Activated gamma-delta T cell (primary cell): ENCODE results near the gene DCLK2.

ENCODE experiments used
- DNase-seq: peaks from one replicate; lab custom pipeline; 2025; lab: John Stamatoyannopoulos, UW

The DCLK2 gene

GRCh38 chr4:150209140-150209829 is 131.0 kb downstream of the DCLK2 start:
- no peak for DNase-seq

GRCh38 chr4:150211016-150211415 is 132.8 kb downstream of the DCLK2 start:
- DNase-seq, result no peak

DNA sequence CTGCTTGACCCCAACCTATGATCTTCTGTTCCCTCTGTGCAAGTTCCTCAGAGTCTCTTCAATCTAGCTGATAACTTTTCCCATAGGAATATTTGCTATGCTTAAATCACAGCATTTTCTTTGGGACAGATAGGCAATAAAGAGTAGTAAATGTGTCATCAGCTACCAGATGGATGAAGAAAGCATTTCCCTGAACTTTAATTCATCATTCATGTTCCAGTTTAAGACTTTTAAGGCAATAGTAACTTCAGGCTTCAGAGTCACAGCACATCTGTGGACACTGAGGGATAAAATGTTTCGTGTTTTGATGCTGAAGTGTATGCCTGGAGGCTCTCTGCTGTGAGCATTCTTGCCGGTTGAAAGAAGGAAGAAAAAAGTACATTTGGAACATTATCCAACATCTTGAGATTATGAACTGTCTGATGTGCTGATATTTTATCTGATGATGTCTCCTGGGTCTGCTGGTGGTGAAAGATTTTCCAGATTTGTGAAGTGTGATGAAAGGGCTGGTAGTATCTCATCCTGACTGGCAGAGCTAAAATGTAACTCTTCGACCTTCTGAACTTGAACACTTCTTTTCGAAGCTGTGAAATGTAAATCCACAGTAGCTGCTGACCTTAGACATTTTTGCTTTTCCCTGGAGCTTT is 133.7 kb downstream of the DCLK2 start:
- no peak for DNase-seq

DNA sequence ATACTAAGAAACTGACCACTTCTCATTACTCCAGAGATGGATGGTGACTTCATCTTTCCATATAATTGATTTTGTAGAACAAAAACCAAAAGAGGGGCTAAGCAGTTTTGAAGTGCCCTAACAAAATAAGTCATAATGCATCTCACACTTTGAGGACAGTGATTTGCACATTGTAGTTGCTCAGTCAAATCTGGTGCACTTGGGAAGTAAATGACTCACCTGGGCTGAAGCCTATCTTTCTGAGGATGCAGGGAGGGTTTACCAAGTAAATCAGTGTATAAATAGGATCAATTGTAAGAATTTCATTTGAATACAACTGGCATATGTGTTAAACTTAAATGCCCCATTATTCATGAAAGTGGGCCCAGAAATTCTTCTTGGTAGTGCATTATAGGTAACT is 134.2 kb downstream of the DCLK2 start:
- DNase-seq, result no peak

GRCh38 chr4:150212927-150213326 is 134.7 kb downstream of the DCLK2 start:
- no peak for DNase-seq

- no peak for DNase-seq
These were observed 137.4 kb downstream of the DCLK2 start for GRCh38 chr4:150215601-150216000.

- DNase-seq, result no peak
These were observed 138.5 kb downstream of the DCLK2 start for GRCh38 chr4:150216726-150217125.

GRCh38 chr4:150217192-150217591 is 138.9 kb downstream of the DCLK2 start:
- DNase-seq, result no peak

DNA sequence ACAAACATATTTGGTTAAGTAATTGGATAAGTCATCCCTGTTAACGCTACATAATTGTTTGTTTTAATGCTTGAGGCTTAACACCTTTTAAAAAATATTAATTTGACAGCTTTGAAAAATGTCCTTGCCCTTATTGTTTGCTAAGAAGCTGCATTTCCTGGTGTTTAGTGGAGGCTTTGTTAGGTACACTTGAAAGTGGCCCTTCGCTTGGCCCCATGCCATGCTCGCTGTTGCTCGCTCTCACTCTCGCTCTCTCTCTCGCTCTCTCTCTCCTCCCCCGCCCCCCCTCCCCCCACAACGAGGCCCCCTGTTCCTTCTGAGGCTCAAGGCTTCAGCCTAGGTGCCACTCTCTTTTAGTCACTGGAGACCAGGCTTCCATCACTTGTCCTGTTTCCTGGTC is 139.6 kb downstream of the DCLK2 start:
- DNase-seq, result no peak

DNA sequence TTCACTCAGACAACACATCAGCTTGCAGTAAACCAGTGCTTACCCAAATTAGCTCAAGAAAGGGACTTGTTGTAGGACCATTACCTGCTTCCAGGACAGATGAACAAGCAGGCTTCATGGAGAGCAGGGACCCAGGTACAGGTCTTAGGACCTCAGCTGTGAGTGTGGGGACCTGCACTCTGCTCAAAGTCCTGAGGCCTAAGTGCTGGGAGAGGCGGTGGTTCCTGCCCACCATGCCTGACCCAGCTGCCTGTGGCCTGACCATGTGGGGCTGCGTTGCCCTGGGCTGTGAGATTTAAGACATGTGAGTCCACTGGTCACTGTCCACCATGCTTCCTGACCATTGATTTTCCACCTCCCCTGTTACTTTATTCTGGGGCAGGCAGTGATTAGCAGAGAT is 140.2 kb downstream of the DCLK2 start:
- DNase-seq, result no peak

DNA sequence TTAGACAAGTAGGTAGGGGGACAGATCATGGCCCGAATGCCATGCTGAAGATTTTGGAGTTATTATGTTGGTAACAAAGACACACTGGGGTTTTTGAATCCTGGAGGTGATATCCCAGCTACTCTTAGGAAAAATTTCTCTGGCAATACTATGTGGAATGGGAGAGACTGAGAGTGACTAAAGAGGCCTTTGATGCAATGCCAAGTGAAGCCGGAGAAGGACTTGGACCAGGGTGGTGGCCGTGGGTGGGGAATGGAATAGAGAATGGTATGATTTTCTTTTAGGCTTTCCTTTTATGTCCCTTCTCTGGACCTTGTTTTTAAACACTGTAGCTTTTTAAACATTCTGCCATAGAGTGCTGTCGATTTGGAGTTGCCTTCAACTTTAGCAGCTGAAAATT is 141.6 kb downstream of the DCLK2 start:
- DNase-seq, result no peak

- DNase-seq, result no peak
These were observed 146.8 kb downstream of the DCLK2 start for GRCh38 chr4:150224896-150225591.

GRCh38 chr4:150229520-150229919 is 151.3 kb downstream of the DCLK2 start:
- DNase-seq, result no peak

DNA sequence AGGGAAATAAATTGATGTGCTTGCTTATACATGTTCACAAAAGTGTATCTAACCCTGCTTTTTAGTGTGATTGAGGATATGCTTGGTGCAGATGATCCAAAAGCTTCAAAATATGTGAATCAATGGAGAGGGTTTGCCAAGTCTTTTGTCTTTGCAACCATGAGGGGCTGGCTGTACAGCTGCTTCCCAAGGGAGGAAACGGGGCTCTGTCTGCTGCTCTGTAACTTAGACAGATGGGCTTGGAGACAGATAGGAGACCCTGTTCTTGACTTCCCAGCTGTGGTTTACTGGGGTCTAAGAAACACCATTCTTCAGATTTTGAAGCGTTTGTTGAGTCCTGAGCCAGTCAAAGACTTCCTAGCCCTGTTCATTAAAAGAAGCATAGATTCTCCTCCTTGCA is 152.3 kb downstream of the DCLK2 start:
- no peak for DNase-seq

- DNase-seq, result no peak
These were observed 153.0 kb downstream of the DCLK2 start for GRCh38 chr4:150231107-150231770.

GRCh38 chr4:150232029-150232428 is 153.8 kb downstream of the DCLK2 start:
- no peak for DNase-seq

GRCh38 chr4:150234246-150234645 is 156.0 kb downstream of the DCLK2 start:
- DNase-seq, result no peak

- no peak for DNase-seq
These were observed 157.1 kb downstream of the DCLK2 start for GRCh38 chr4:150235317-150235716.

GRCh38 chr4:150235808-150236271 is 157.6 kb downstream of the DCLK2 start:
- no peak for DNase-seq

DNA sequence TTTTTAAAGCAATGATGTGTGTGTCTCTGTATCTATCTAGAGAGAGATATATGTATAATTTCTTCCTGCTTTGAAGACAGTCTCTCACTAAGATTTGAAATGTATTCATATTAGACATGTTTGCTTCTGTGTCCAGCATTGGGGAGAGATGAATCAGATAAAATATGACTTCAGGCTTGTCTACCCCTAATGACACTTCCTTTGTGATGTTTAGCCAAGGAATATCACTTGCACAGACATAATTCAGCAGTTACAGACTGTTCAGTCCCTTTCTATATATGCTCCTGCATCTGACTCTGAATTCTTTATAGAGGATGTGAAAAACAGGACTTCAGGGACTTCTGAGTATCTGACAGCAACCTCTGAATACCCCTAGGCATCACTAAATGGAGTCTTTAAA is 158.4 kb downstream of the DCLK2 start:
- DNase-seq, result no peak

DNA sequence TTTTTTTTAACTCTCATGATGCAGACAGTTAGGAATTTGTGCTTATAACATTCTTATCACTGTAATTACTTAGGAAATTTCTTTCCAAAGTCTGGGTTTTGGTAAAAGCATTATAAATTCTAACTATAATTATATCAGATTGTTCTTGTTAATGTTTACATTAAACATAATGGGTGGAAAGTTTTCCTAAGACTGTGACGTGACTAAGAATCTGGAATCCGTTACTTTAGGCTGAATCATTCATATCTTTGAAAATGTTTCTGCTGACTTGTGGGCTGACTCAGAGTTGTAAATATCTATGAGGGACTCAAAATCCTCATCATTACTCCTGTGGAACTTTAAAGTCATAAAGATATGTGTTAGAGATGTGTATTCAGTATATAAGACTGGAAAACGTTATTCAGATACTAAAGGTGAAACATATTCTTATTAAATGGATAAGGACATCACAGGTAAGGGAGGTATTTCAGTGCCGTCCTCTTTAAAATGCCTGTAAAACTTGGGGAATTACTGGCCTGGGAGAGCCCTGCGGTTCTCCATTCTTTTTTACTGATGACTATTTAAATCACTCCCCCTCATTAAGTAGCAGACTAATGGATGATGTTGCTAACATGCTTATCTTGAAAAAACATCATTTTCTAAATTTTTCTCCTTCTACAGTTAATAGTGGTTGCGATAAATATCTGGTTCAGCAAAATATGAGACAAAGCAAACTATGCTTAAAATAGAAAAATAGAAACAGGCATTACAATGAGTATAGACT is 159.0 kb downstream of the DCLK2 start:
- DNase-seq, result no peak

- DNase-seq, result no peak
These were observed 160.3 kb downstream of the DCLK2 start for GRCh38 chr4:150238591-150238990.
